GM18507 (cell line): ENCODE results near the gene TRIO.

Experiments
- DNase-seq: peaks from one replicate; pipeline ENCODE4 v3.0.0; 2011; ENCODE audit warnings: low read depth; ENCODE audit not compliant: insufficient read length; ENCODE audit errors: extremely low spot score
- FAIRE-seq: peaks from 2 replicates; lab custom pipeline; 2011; peaks lifted over from hg19 to GRCh38; lab: Jason Lieb, UNC

TRIO gene

DNA sequence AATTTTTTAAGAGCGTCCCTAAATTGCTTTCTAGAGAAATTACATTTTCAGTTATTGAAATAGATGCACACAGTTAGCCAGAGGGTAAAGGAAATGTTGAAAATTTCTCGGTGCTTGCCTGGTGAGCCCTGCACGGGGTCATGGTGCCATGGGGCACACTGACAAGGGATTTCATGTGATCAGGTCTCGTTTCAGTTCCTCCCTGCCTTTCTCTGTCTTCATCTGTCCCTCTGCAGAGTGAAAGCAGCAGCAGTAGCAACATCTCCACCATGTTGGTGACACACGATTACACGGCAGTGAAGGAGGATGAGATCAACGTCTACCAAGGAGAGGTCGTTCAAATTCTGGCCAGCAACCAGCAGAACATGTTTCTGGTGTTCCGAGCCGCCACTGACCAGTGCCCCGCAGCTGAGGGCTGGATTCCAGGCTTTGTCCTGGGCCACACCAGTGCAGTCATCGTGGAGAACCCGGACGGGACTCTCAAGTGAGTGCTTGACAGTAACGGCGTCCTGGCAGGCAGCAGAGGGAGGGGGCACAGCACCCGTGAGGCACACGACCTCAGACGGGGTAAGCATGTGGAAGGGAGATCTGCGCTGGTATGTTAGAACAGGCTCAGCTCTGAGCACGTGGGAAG is 349.3 kb downstream of the TRIO start:
- FAIRE-seq, result no peak
- DNase-seq, result no peak

DNA sequence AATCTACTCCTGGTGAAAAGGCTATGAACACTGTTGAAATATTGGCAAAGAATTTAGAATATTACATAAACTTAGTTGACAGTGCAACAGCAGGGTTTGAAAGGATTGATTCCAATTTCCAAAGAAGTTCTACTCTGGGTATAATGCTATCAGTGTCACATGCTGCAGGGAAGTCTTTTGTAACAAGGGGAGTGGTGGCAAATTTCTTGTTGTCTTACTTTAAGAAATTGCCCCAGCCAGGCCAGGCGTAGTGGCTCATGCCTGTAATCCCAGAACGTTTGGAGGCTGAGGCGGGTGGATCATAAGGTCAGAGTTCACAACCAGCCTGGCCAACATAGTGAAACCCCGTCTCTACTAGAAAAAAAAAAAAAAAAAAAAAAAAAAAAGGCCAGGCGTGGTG is 352.2 kb downstream of the TRIO start:
- DNase-seq (no peak), FAIRE-seq (no peak)

DNA sequence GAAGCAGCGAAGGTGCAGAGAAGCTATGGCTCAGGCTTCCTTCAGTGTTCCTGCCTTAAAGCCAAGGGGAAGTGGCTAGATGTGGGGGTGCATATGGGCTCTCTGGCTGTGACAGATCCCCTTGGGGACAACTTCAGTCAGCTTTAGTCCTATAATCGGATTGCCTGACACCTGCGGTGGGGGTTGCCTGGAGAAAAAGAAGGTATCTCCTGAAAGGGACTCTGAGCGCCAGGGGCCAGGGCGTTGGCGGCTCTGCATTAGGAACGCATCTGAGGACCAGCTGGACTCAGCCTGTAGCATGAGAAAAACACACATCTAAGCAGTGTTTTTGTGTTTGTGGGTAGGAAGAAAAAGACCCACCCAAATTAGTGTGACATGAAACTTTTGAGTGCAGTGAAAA is 354.2 kb downstream of the TRIO start:
- FAIRE-seq (no peak), DNase-seq (no peak)

DNA sequence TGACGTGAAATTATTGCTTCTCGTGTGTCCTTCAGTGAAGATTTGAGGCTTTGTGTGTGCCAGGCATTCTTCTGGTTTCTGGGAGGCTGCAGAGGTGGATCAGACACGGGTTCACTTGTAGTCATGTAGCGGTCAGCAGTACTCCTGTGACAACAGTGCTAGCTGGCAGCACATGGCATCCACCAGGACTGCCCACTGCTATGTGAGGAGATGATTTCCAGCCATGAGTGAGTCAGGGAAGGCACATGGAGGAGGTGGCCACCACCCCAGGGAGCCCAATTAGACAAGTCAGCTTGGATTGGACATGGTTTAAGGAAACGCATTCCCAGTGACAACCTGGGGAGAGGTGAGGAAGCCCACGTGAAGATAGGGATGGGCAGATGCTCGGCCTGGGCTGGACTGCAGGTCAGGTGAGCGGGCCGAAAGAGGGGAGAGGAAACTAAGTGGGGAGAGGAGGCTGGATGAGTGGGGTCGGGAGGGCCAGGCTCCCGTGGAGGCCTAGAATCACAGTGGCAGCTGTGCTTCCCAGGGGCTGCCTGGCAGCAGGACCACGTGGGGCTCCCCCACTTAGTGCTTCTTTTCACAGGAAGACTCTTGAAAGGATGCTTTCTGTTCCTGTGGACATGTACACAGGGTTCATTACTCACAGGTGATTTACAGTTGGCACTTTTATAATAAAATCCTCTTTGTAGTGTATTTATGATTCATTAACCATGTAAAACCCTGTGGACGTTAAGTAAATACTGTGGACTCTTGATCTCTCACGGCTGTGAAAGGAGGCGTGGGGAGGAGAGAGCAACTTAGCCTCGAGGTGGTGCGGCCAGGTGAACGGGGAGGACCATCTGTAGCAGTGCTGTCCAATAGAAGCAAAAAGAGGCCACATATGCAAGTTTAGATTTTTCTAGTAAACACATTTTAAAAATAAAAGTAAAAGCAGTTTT is 358.5 kb downstream of the TRIO start:
- DNase-seq (no peak), FAIRE-seq (no peak)

- DNase-seq, result no peak
- no peak for FAIRE-seq
Observed at GRCh38 chr5:14502294-14502690, 359.1 kb downstream of the TRIO start.

DNA sequence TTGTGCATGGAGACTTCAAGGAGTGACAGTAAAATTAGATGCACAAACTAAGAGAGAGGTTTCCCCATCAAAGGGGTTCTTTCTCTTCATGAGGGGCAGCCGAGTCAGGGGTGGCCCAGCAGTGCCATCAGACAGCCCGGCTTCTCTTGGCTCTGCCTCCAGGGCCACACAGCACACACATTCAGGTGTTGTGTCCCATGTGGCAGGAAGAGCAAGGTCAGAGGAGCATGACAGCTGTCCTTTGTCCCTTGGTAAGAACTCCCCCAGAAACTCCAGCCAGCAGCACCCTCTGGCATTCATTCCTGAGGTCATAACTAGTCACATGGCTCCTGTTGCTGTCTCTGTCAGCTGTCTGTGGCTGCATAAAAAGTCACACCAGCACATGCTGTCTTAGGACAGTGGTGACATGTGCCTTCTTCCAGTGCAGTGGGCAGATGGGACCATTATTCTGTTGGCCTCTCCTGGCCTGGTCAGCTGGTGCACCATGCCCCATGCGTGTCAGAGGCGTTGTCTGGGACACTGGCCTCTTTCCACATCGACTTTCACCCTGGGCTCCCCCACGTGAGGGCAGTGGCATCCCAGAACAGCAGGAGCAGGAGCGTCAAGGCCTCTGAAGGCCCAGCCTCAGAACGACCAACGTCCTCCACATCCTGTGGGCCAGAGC is 360.0 kb downstream of the TRIO start:
- DNase-seq (no peak), FAIRE-seq (no peak)

- FAIRE-seq, result no peak
- DNase-seq, result no peak
Observed at GRCh38 chr5:14503681-14504331, 360.7 kb downstream of the TRIO start.

GRCh38 chr5:14504332-14504727 is 361.2 kb downstream of the TRIO start:
- no peak for FAIRE-seq
- DNase-seq, result no peak

DNA sequence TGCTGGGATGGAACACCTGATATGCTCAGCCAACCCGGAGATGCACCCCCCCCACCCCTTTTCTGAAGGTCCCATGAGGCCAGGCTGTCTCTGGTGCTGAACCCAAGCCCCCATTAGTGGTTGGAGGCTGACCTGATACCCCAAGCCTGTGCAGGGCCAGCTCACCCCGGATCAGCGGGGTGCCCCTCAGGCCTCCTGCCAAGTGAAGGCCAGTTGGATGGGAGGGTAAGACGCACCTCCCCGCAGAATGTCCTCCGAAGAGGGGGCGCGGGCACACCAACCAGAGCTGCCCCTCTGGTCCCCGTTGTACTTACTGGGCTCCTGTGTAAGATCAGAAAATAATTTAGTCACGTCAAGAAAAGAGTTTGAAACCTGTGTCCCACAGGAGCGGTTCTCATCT is 361.7 kb downstream of the TRIO start:
- DNase-seq (no peak), FAIRE-seq (no peak)

DNA sequence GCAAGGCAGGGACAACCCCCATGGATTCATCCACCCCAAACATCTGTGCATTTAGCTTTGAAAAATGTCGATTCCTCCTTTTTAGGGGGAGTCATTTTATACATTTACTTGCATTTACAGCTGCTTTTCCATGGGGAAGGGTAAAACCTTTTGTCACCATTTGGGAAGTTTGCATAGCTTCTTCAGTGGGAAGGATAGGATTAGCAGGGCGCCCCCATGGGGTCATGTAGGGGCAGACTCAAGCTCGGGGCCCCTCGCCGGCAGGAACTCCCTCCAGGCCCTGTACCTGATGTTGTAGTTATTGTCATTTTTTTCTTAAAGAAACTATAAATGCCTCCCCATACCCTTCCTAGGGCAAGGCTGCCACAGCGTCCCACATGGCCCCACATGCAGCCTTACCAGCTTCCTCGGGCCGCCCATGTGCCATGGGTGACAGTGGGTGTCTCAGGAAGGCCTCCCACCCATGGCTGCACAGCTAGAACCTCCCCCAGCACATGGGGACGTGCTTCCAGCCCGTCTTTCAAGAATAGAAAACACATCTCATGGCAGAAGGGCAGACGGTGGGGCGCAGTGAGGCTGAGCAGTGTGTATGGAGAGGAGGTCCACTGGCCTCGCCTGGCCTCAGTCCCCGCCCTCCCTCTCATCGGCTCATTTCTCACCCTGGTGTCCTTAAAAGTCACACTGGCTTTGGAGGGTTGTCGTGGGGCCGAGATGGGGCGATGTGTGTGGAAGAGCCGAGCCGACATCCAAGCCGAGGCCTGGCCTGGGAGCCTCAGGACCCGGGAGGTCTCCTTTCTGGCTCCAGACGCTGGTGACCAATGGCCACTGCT is 362.4 kb downstream of the TRIO start:
- no peak for DNase-seq
- FAIRE-seq, result no peak

DNA sequence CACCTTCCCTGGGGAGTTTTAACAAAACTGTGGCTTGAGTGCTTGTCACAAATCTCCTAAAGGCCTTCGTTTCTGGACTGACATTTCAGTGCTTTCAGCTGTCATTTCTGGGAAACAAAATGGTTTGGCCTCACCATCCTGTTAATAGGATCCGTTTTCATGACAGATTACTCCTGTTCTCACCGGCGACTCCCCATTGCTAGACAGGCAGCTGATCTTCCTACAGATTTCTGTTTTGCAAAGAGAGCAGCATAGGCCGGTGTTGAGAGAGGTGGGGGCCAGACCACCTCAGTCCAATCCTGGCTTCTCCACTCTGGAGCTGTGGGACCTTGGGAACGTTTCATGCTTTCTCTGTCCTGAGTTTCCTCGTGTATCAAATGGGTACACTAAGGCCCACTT is 363.0 kb downstream of the TRIO start:
- DNase-seq (no peak), FAIRE-seq (no peak)

GRCh38 chr5:14506661-14507060 is 363.5 kb downstream of the TRIO start:
- DNase-seq, result no peak
- FAIRE-seq, result no peak

- FAIRE-seq, result no peak
- DNase-seq, result no peak
Observed at GRCh38 chr5:14507156-14507941, 364.2 kb downstream of the TRIO start.

DNA sequence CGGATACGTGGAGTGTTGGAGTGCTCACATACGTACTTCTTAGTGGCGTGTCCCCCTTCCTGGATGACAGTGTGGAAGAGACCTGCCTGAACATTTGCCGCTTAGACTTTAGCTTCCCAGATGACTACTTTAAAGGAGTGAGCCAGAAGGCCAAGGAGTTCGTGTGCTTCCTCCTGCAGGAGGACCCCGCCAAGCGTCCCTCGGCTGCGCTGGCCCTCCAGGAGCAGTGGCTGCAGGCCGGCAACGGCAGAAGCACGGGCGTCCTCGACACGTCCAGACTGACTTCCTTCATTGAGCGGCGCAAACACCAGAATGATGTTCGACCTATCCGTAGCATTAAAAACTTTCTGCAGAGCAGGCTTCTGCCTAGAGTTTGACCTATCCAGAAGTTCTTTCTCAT is 364.9 kb downstream of the TRIO start:
- FAIRE-seq (no peak), DNase-seq (no peak)

DNA sequence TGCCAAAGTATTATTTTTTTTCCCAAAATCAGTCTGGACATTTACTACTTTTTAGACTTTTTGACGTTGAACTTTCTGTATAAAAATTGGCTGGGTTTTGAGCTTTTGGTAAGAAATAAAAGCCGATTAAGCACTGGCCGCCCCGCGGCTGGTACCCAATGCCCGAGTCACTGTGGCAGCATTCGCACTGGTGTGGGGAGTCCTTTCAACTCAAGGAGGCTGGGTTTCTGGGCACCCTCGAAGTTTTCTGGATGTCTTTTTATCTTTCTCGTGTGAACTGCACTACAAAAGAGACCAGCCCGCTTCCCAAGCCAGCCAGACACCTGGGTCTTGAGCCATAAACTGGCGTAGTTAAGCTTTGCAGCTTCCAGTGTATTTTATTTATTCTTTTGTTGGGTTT is 366.4 kb downstream of the TRIO start:
- no peak for FAIRE-seq

GRCh38 chr5:14510156-14510734 is 367.1 kb downstream of the TRIO start:
- FAIRE-seq (no peak), DNase-seq (no peak)

More for the DNA sequence above, 366.4 kb downstream of the TRIO start:
- DNase-seq, result no peak

DNA sequence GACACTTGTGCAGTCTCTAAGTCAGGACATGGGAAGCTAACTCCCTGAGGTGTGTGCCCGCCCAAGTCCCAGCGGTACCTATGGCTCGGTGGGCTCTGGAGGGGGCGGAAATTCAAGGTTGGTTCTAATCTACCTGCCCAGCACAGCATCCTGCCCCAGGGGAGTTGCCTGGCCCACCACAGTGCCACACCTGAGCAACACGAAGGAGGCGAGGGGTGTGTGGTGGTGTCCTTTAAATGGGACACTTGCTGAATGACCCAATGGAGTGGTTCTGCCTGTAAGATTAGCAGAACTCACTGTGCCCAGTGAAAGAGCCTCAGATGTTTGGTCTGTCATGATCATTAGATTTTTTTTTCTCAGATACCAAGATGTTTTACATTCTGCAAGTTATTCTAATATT is 367.7 kb downstream of the TRIO start:
- DNase-seq, result no peak
- no peak for FAIRE-seq

DNA sequence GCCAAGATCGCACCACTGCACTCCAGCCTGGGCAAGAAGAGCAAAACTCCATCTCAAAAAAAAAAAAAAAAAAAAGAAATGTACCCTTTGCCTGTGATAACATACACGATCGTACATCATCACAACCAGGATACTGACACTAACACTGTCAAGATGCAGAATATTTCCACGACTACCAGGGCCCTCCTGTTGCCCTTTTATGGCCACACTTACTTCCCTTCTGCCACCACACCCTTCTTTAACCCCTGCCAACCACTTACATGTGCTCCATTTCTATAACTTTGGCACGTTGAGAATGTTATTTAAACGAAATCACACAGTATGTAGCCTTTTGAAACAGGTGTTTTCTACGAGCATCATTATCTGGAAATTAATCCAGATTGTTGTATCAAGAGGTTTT is 369.4 kb downstream of the TRIO start:
- FAIRE-seq, result no peak
- no peak for DNase-seq
